Caco-2 (cell line): ENCODE results near the gene EMC8. TPM values are rescaled to one million over a fixed set of nuclear protein-coding genes. Genes with fewer than 3 reads are reported as not detected.

ENCODE experiments used
- BruUV-seq: library from RNA; stranded (reverse); fragments of 400-500 nt; replicated peaks from 2 replicates; lab custom pipeline; 2021; lab: Mats Ljungman, UMichigan
- CTCF ChIA-PET: fragments of 300-600 bp; sonication (Branson Sonifier 250); formaldehyde crosslinking; loops from one replicate; lab custom pipeline; 2022; ENCODE audit warnings: antibody characterized with exemption; lab: Charles Lee
- POLR2A ChIA-PET: fragments of 300-600 bp; sonication (Branson Sonifier 250); formaldehyde crosslinking; loops from one replicate; lab custom pipeline; 2022; ENCODE audit warnings: antibody characterized with exemption; lab: Charles Lee
- DNase-seq, 2 experiments: peaks; one replicate each; pipeline versions ENCODE4 v3.0.0 to v3.0.0-alpha.2; 2020 to 2022
- H3K27me3 ChIP-seq: replicated peaks from 2 replicates; pipeline ENCODE4 v1.6.0; 2011; ENCODE audit warnings: low read length; ENCODE audit not compliant: control insufficient read depth, insufficient read depth
- H3K36me3 ChIP-seq: 2 replicates; pipeline ENCODE4 v1.5.1; 2011; ENCODE audit warnings: low read length; ENCODE audit not compliant: control insufficient read depth, insufficient read depth
- H3K4me1 ChIP-seq: fragments of 250-450 bp; sonication (Bioruptor Pico); 2 replicates; pipeline ENCODE4 v1.5.1; 2020; ENCODE audit warnings: mild to moderate bottlenecking
- H3K4me3 ChIP-seq: 2 replicates; pipeline ENCODE4 v1.5.1; 2011; ENCODE audit warnings: low read depth, mild to moderate bottlenecking, control low read depth, low read length
- H3K9me3 ChIP-seq: fragments of 250-450 bp; sonication (Bioruptor Pico); 2 replicates; pipeline ENCODE4 v1.5.1; 2020; ENCODE audit warnings: mild to moderate bottlenecking, moderate library complexity
- H3K27ac Mint-ChIP-seq: one replicate; pipeline ENCODE4 v1.8.0; 2022; ENCODE audit warnings: mixed read lengths; ENCODE audit not compliant: unreplicated experiment
- H3K27me3 Mint-ChIP-seq: one replicate; pipeline ENCODE4 v1.8.0; 2022; ENCODE audit warnings: mixed read lengths; ENCODE audit not compliant: insufficient read depth, unreplicated experiment
- H3K36me3 Mint-ChIP-seq: one replicate; pipeline ENCODE4 v1.8.0; 2022; ENCODE audit warnings: mild to moderate bottlenecking, mixed read lengths; ENCODE audit not compliant: insufficient read depth, unreplicated experiment
- H3K4me1 Mint-ChIP-seq: one replicate; pipeline ENCODE4 v1.8.0; 2022; ENCODE audit warnings: low read depth, mixed read lengths; ENCODE audit not compliant: unreplicated experiment
- H3K4me3 Mint-ChIP-seq: one replicate; pipeline ENCODE4 v1.8.0; 2022; ENCODE audit warnings: mild to moderate bottlenecking, moderate library complexity, mixed read lengths; ENCODE audit not compliant: unreplicated experiment
- H3K9me3 Mint-ChIP-seq: one replicate; pipeline ENCODE4 v1.8.0; 2022; ENCODE audit warnings: mixed read lengths; ENCODE audit not compliant: unreplicated experiment
- intact Hi-C: fragments of 100-400 bp; cut with micrococcal nuclease; formaldehyde crosslinking; loops from one replicate; pipeline ENCODE4 v1.10.0; 2022; ENCODE audit not compliant: unreplicated experiment
- total RNA-seq: library from RNA; stranded (reverse); gene quantifications from 2 replicates; pipeline ENCODE4 v1.2.3, GENCODE V29; 2022
- TF ChIP-seq, protein P1 (sequence below), 2 experiments: fragments of 200-600 bp in 1 of 2; IDR thresholded peaks; 1 replicate in 1 of 2; 2 replicates in 1 of 2; pipeline versions ENCODE4 v1.5.1 to v1.8.0; 2011 to 2022; ENCODE audit warnings: antibody characterized with exemption in 1 of 2, control low read depth in 1 of 2, inconsistent platforms in 1 of 2, low read depth in 1 of 2, low read length in 1 of 2, mild to moderate bottlenecking in 1 of 2, moderate library complexity in 1 of 2; ENCODE audit not compliant: insufficient read depth in 1 of 2, severe bottlenecking in 1 of 2, unreplicated experiment in 1 of 2

Gene EMC8
- total RNA-seq, 1 experiment from 2014 or later = 94.7 TPM

DNA sequence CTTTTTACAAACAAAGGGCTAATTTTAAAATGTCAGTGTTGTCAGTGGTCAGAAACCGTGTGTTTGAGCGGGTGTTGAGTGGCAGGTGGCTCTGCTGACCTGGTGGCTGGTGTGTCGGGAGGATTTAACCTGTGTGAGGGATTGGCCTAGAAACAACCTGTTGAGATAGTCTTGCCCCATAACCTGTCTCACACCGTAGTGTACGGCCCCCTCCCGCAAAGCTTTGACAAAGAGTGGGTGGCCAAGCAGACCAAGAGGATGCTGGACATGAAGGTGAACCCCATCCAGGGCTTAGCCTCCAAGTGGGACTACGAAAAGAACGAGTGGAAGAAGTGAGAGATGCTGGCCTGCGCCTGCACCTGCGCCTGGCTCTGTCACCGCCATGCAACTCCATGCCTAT lies 7.2 kb upstream of the EMC8 start:
- intact Hi-C loops = no loop called here
- Mint-ChIP-seq H3K4me3 (no peak overlapping the region), H3K9me3 (no peaks in the 10 kb centered on the region), H3K36me3 (peaks cover 52% of the 10 kb centered on the region), H3K4me1 (no peaks in the 10 kb centered on the region), H3K27ac (no peak overlapping the region), H3K27me3 (no peaks in the 10 kb centered on the region)
- Histone ChIP-seq H3K4me1 (no peaks in the 10 kb centered on the region), H3K9me3 (no peaks in the 10 kb centered on the region), H3K36me3 (peaks cover 10% of the 10 kb centered on the region), H3K4me3 (no peak overlapping the region), H3K27me3 (no peaks in the 10 kb centered on the region)
- no peak for DNase-seq
- ChIA-PET CTCF (no interaction called here), POLR2A (no interaction called here)
- BruUV-seq = no TSS peak
- TF ChIP-seq, protein P1, sequence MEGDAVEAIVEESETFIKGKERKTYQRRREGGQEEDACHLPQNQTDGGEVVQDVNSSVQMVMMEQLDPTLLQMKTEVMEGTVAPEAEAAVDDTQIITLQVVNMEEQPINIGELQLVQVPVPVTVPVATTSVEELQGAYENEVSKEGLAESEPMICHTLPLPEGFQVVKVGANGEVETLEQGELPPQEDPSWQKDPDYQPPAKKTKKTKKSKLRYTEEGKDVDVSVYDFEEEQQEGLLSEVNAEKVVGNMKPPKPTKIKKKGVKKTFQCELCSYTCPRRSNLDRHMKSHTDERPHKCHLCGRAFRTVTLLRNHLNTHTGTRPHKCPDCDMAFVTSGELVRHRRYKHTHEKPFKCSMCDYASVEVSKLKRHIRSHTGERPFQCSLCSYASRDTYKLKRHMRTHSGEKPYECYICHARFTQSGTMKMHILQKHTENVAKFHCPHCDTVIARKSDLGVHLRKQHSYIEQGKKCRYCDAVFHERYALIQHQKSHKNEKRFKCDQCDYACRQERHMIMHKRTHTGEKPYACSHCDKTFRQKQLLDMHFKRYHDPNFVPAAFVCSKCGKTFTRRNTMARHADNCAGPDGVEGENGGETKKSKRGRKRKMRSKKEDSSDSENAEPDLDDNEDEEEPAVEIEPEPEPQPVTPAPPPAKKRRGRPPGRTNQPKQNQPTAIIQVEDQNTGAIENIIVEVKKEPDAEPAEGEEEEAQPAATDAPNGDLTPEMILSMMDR (IDR thresholded peaks at IDR 0.05; ENCODE audit: insufficient read depth in 1 of 2, low read depth in 1 of 2, low read length in 1 of 2, severe bottlenecking in 1 of 2, unreplicated experiment in 1 of 2) = no peak

DNA sequence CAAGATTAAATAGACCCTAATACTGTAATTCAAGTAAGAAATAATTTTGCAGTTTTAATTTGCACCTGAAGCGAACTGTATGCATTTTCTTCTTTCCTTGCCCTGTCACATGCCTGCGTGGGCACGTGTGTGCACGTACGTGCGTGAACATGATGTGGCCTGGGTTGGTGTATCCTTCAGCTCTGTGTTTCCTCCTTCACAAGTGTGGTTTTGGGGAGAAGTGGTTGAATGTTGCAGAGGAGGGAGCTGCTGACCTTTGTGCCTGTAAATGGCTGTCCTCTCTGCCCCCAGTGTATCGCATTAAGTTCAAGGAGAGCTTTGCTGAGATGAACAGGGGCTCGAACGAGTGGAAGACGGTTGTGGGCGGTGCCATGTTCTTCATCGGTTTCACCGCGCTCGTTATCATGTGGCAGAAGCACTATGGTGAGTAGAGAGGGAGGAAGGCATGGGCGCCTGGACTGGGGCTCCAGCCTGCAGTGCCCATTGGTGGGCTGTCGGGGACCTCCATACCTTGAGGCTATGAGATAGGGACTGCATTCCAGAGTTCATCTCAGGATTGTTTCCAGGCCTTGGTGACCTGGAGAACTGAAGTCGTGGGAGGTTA lies 6.2 kb upstream of the EMC8 start:
- no peak for DNase-seq
- intact Hi-C loops = no loop called here
- Histone ChIP-seq H3K4me1 (no peaks in the 10 kb centered on the region), H3K27me3 (no peaks in the 10 kb centered on the region), H3K4me3 (no peak overlapping the region), H3K36me3 (peaks cover 10% of the 10 kb centered on the region), H3K9me3 (no peaks in the 10 kb centered on the region)
- no peak overlapping the region for H3K4me3 Mint-ChIP-seq
- no peak overlapping the region for H3K27ac Mint-ChIP-seq
- BruUV-seq = no TSS peak
- CTCF ChIA-PET = interaction anchor here (0.7 kb wide), 1 partner anchor 525 kb away, joined by 3 read pairs; no protein-coding TSS in a partner anchor
- POLR2A ChIA-PET = no interaction called here
- no peaks in the 10 kb centered on the region for H3K4me1 Mint-ChIP-seq
- peaks cover 61% of the 10 kb centered on the region for H3K36me3 Mint-ChIP-seq
- TF ChIP-seq, protein P1 (IDR thresholded peaks at IDR 0.05; ENCODE audit: insufficient read depth in 1 of 2, low read depth in 1 of 2, low read length in 1 of 2, severe bottlenecking in 1 of 2, unreplicated experiment in 1 of 2) = no peak
- no peaks in the 10 kb centered on the region for H3K9me3 Mint-ChIP-seq
- no peaks in the 10 kb centered on the region for H3K27me3 Mint-ChIP-seq

DNA sequence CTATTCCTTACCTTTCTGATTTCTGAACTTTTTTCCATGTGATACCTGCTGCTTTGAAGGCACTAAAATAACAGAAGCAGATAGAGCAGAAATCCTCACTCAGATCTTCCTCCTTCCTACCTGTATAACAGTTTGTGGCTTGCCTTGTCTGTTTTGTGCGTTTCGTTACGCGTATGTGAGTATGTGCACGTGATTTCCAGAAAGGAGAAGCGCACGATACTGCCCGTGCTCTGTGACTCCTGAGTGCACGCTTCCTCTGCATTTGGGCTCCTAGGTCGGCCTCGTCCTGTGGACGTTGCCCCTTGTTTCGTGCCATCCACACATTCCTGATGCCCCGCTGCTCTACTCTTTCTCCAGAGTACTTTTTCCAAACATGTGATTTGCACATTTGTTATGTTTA lies 4.2 kb upstream of the EMC8 start:
- intact Hi-C loops = no loop called here
- ChIA-PET POLR2A (no interaction called here), CTCF (no interaction called here)
- Histone ChIP-seq H3K4me1 (no peaks in the 10 kb centered on the region), H3K4me3 (no peak overlapping the region), H3K9me3 (no peaks in the 10 kb centered on the region), H3K36me3 (peaks cover 10% of the 10 kb centered on the region), H3K27me3 (no peaks in the 10 kb centered on the region)
- H3K27me3 Mint-ChIP-seq = no peaks in the 10 kb centered on the region
- H3K4me1 Mint-ChIP-seq = no peaks in the 10 kb centered on the region
- BruUV-seq = no TSS peak
- no peaks in the 10 kb centered on the region for H3K9me3 Mint-ChIP-seq
- no peak overlapping the region for H3K27ac Mint-ChIP-seq
- TF ChIP-seq, protein P1 (IDR thresholded peaks at IDR 0.05; ENCODE audit: insufficient read depth in 1 of 2, low read depth in 1 of 2, low read length in 1 of 2, severe bottlenecking in 1 of 2, unreplicated experiment in 1 of 2) = no peak
- no peak overlapping the region for H3K4me3 Mint-ChIP-seq
- no peak for DNase-seq
- H3K36me3 Mint-ChIP-seq = peaks cover 80% of the 10 kb centered on the region
